ENCODE data around the gene SPARC. TPM values are rescaled to one million over a fixed set of nuclear protein-coding genes. Genes with fewer than 3 reads are reported as not detected.
"Not testable (repeated sequence)": the region's sequence is repeated elsewhere in the genome, so short reads cannot be mapped to it uniquely, and the experiment has no call there.

SPARC gene
- total RNA-seq, 4 donors from 2014 or later = 194 to 521 (median 352) TPM

GRCh38 chr5:151683986-151684588 lies 2.6 kb downstream of the SPARC start:
- Histone ChIP-seq H3K4me1 (peaks cover 4 to 86% (median 34%) of the 10 kb centered on the region in 3 donors), H3K36me3 (no peaks in the 10 kb centered on the region), H3K27me3 (no peaks in the 10 kb centered on the region), H3K27ac (peak overlapping the region; percentile 62 to 86 (median 75)), H3K4me3 (peak overlapping the region; percentile 43 to 59), H3K9me3 (no peaks in the 10 kb centered on the region)
- no peak for TF ChIP-seq CTCF (IDR thresholded peaks at IDR 0.05)
- no peak for TF ChIP-seq POLR2AphosphoS5 (IDR thresholded peaks at IDR 0.05)
- no peak for ATAC-seq
- 38 to 53% methylated on average over 2 of the region's 2 CpGs for WGBS, 2 donors (ENCODE audit: low coverage in 1 of 2)

DNA sequence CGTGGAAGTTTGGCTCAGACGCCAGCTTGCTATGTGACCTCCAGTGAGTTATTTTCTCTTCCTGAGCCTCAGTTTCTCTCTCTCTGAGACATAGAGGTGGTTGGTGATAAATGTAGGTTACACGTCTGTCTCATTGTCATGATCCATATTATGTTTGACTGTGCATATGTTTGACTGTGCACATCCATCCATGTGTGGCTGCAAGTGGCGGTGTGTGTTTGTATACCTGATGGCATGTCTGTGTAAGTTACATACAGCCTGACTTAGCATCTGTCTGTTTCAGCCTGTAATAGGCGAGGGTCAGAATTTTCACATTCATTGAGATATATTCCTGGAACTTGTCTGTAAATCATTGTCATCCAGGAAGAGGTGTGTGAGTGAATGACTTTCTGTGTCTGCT lies 3.3 kb downstream of the SPARC start:
- peak overlapping the region; percentile 21 to 86 (median 75) for H3K27ac ChIP-seq
- H3K36me3 ChIP-seq = no peaks in the 10 kb centered on the region
- WGBS, 2 donors (ENCODE audit: low coverage in 1 of 2) = 4 to 11% methylated on average over 4 to 5 of the region's 5 CpGs
- peaks cover 4 to 92% (median 41%) of the 10 kb centered on the region in 3 donors for H3K4me1 ChIP-seq
- no peak for ATAC-seq
- no peaks in the 10 kb centered on the region for H3K27me3 ChIP-seq
- H3K9me3 ChIP-seq = no peaks in the 10 kb centered on the region
- H3K4me3 ChIP-seq = peak overlapping the region in 1 of 2 donors; percentile 59
- TF ChIP-seq CTCF (IDR thresholded peaks at IDR 0.05) (no peak), EP300 (IDR thresholded peaks at IDR 0.05) (no peak), POLR2AphosphoS5 (IDR thresholded peaks at IDR 0.05) (no peak), POLR2A (IDR thresholded peaks at IDR 0.05) (no peak)

DNA sequence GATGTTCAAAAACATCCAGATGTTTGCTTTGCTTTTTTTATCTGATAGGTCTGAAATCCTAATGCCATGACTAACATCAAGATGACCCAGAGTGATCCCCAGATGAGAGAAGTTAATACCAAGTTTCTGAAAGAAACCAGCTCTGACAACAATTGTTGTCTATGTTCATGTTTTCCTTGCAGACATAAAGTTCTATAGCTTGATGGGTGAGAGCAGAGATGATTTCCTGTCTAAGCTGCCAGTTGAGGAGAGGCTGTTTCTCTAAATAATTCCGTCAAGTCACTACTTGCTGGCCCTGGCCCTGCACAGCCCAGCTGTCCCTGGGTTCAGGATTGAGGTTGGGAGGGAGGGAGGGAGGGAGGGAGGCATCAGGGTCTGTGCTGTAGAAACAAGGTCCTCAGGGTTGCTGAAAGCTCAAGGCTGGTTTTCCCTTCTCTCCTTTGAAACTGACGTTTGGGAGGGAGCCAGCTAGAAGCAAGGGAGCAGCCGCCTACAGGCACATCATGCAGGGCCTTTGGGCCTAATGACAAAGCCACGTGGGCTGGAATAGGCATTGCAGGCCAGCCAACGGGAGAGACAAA lies 3.9 kb downstream of the SPARC start:
- peak overlapping the region in 1 of 2 donors; percentile 59 for H3K4me3 ChIP-seq
- no peak for TF ChIP-seq POLR2A (IDR thresholded peaks at IDR 0.05)
- peak in 1 of 4 experiments; percentile 10 for TF ChIP-seq CTCF (IDR thresholded peaks at IDR 0.05)
- H3K27ac ChIP-seq = peak overlapping the region in 3 of 4 donors; percentile 66 to 86 (median 84)
- no peaks in the 10 kb centered on the region for H3K9me3 ChIP-seq
- H3K27me3 ChIP-seq = no peaks in the 10 kb centered on the region
- H3K4me1 ChIP-seq = peaks cover 10 to 98% (median 47%) of the 10 kb centered on the region in 3 donors
- 0% methylated on average over 1 to 3 of the region's 5 CpGs for WGBS, 2 donors (ENCODE audit: low coverage in 1 of 2)
- H3K36me3 ChIP-seq = no peaks in the 10 kb centered on the region
- ATAC-seq = no peak

- TF ChIP-seq POLR2AphosphoS5 (IDR thresholded peaks at IDR 0.05) = no peak
- no peak for TF ChIP-seq POLR2A (IDR thresholded peaks at IDR 0.05)
- TF ChIP-seq CTCF (IDR thresholded peaks at IDR 0.05) = no peak
- WGBS, 2 donors (ENCODE audit: low coverage in 1 of 2) = 49 to 82% methylated on average over 4 to 6 of the region's 6 CpGs
- no peak for ATAC-seq
- peak overlapping the region in 3 of 4 donors; percentile 66 to 86 (median 84) for H3K27ac ChIP-seq
- no peaks in the 10 kb centered on the region for H3K36me3 ChIP-seq
- H3K4me1 ChIP-seq = peaks cover 12 to 98% (median 49%) of the 10 kb centered on the region in 3 donors
- H3K4me3 ChIP-seq = peak overlapping the region in 1 of 2 donors; percentile 8
- H3K27me3 ChIP-seq = no peaks in the 10 kb centered on the region
- no peaks in the 10 kb centered on the region for H3K9me3 ChIP-seq
Measured at GRCh38 chr5:151682240-151682639, 4.5 kb downstream of the SPARC start.

DNA sequence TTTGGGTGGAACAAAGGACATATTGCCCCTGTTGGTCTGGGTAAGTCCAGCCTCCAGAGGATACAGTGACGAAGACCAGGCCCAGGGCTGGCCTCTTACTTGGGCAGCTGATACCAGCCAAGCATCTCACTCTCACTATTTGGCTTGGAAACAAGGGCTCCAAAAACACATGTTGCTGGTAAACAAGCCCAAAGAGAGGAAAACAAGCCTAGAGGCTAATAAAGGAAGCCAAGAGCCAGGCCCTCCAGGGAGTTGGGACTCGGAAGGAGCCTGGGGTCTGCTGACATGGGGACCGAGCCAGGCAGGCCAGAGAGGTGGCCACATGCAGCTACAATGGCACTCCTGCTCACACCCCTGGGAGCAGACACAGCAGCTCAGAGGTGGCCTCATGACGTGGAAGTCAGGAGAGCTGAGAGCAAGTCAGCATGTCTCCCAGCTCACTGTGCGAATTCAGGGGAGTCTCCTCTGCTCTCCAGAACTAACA lies 5.7 kb downstream of the SPARC start:
- Histone ChIP-seq H3K36me3 (no peaks in the 10 kb centered on the region), H3K4me3 (peak overlapping the region in 1 of 2 donors; percentile 8), H3K9me3 (no peaks in the 10 kb centered on the region), H3K27ac (peak overlapping the region in 3 of 4 donors; percentile 66 to 86 (median 84)), H3K27me3 (no peaks in the 10 kb centered on the region), H3K4me1 (peaks cover 15 to 100% (median 60%) of the 10 kb centered on the region in 3 donors)
- TF ChIP-seq CTCF (IDR thresholded peaks at IDR 0.05) (no peak), POLR2AphosphoS5 (IDR thresholded peaks at IDR 0.05) (no peak), EP300 (IDR thresholded peaks at IDR 0.05) (no peak), POLR2A (IDR thresholded peaks at IDR 0.05) (no peak)
- ATAC-seq = no peak
- WGBS, 2 donors (ENCODE audit: low coverage in 1 of 2) = 59 to 83% methylated on average over 2 to 3 of the region's 5 CpGs

DNA sequence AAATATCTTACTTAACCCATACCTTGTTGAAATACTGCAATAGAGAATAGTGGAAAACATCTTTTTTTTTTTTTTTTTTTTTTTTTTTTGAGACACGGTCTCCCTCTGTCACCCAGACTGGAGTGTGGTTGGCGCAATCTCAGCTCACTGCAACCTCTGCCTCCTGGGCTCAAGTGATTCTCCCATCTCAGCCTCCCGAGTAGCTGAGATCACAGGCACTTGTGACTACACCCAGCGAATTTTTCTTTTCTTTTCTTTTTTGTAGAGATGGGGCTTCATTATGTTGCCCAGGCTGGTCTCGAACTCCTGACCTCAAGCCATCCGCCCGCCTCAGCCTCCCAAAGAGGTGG lies 6.6 kb downstream of the SPARC start:
- not testable (repeated sequence) for H3K4me3 ChIP-seq, ATAC-seq, H3K36me3 ChIP-seq, H3K27me3 ChIP-seq, H3K9me3 ChIP-seq
- H3K27ac ChIP-seq = peak overlapping the region in 3 of 4 donors; percentile 66 to 86 (median 84)
- 60 to 67% methylated on average over 1 to 7 of the region's 7 CpGs for WGBS, 2 donors (ENCODE audit: low coverage in 1 of 2)
- peaks cover 20 to 100% (median 67%) of the 10 kb centered on the region in 3 donors for H3K4me1 ChIP-seq
